HG03064 (cell line): ENCODE measurements around the gene TRPM6.

ENCODE experiments used
- ATAC-seq: cut with Tn5 transposase; IDR thresholded peaks from one replicate; pipeline ENCODE4 v1.9.1; 2021; ENCODE audit warnings: low read depth; ENCODE audit not compliant: unreplicated experiment

TRPM6 gene

GRCh38 chr9:74724317-74724716 lies 163.4 kb downstream of the TRPM6 start:
- no peak for ATAC-seq

DNA sequence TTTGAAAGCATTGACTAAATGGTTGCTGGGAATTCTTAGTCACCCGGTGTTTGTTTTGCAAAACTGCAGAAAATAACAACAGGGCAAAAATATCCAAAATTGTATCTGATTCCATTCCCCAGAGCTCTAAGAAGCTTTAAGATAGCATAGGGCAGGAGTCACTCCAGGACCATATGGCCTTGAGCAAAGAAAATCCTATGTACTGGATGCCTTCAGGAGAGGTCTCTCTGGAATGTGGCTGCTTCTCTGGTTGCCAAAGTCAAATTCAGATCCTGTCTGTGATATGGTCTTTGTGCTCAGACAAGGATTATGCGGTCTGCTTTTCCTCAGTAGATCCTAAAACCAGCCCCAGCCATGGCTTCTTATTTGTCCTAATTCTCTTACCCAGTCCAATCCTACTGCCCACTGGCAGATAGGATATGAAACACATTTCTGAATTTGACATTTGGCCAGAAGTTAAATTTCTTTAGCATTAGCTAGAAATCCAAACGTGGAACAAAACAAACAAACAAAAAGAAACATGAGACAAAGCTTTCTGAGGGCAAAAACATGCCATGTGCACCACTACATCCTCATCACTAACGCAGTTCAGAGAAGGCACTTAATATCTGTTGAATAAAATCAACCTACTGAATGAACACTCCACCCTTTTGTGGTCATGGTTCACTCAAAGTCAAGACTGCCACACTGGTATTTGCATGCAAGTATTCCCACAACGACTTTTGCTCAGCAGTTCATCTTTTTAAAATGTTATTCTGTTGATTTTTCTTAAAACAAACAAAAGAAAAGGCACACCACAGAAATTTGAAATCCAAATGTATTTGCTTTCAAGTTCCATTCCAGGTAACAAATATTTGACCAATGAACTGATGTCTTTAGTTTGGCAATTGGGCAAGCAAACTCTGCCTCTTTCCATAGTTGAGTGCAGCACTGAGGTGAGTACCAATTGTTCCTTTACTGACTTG lies 165.7 kb downstream of the TRPM6 start:
- ATAC-seq: no peak

GRCh38 chr9:74719306-74719705 lies 168.4 kb downstream of the TRPM6 start:
- ATAC-seq: no peak

DNA sequence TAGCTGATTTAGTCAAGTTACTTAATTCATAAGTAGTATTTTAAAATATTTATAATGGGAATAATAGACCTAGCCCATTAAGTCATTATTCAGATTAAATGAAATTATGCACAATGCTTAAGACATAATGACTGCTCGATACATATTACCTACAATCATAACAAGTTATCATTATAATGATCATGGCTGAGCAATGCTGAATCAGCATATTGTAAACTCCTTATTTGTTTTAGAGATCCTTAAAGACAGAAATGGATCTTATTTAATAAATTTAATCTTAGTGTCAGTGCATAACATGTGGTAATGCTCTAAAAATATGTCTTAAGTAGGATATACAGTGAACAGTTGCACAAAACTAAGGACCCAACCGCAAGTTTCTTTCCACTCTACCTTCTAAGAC lies 169.0 kb downstream of the TRPM6 start:
- no peak for ATAC-seq

- ATAC-seq: no peak
Measured at GRCh38 chr9:74711341-74711740, 176.4 kb downstream of the TRPM6 start.

DNA sequence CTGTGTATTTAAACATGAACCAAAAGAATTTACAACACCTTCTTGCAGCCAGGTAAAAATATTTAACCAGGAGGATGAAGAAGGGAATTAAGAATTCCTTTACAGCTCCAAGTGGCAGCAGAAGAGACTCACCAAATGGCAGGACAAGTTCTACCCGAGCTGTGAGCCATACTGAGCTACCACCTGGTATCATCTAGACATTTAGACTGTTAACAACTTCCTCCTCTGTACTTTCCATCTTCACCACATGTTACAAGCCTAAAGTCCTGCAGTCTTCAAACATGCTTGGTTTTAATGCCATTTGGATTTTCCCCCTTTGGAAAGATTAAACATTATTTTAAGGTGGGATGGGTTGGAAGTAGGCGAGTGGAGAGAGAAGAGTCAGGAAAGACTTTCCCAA lies 190.2 kb downstream of the TRPM6 start:
- ATAC-seq: no peak

- ATAC-seq: no peak
Measured at GRCh38 chr9:74696520-74696919, 191.2 kb downstream of the TRPM6 start.

GRCh38 chr9:74691058-74691457 lies 196.7 kb downstream of the TRPM6 start:
- no peak for ATAC-seq

DNA sequence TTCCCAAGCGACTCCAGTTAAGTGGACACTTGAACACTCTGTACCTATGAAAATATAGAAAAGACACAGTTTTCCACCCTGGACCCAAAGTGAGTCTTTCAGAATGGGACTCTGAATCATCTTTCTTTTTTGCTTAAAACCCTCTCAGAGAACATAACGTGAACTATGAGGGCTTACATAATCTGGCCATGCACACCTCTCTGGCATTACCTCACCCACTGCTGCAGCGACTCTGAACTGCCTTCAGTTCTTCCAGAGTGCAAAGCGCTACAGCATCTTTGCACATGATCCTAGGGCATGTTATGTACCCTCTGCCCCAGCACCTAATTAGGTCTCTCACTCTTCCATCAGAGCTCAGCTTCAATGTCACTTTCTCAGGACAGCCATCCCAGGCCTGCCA lies 204.4 kb downstream of the TRPM6 start:
- no peak for ATAC-seq

DNA sequence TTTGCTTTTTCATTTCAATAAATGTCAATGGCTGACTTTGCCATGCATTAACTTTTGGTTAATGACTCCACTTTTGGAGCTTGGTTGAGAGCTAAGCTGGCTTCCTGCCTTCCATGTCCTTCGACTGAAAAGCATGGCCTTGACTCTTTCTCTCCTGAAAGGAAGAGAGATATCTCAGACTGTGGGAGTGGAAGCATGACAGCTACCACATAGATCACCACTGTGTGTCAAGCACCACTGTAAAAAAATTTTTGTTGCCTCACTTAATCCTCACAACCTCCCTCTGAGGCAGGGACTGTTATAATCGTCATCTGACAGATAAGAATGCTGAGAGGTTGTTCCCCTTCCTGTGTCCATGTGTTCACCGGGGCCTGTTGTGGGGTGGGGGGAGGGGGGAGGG lies 205.8 kb downstream of the TRPM6 start:
- ATAC-seq: no peak

GRCh38 chr9:74674077-74674476 lies 213.6 kb downstream of the TRPM6 start:
- no peak for ATAC-seq
